SK-N-SH (cell line): Measurements from ENCODE around the gene PRDX6. TPM values are rescaled to one million over a fixed set of nuclear protein-coding genes. Genes with fewer than 3 reads are reported as not detected.

Experiments used
- CTCF ChIA-PET: fragments of 300-600, 350-600 bp; formaldehyde crosslinking; extraction: SDS; loops from one replicate; lab custom pipeline; 2021; lab: Yijun Ruan, JAX
- POLR2A ChIA-PET: fragments of 350-600 bp; sonication (Branson Sonifier 250); formaldehyde crosslinking; extraction: SDS; loops from one replicate; lab custom pipeline; 2020; ENCODE audit warnings: antibody characterized with exemption, inconsistent platforms; lab: Yijun Ruan, JAX
- DNase-seq: peaks from one replicate; pipeline ENCODE4 v3.0.0; 2012
- H2AFZ ChIP-seq: fragments of 200-600 bp; sonication (generic); 2 replicates; pipeline ENCODE4 v1.8.1; 2016; ENCODE audit warnings: antibody characterized with exemption, mild to moderate bottlenecking, low read depth
- H3F3A ChIP-seq: fragments of 200-600 bp; sonication (generic); replicated peaks from 2 replicates; pipeline ENCODE3; 2016; ENCODE audit warnings: antibody characterized with exemption, mild to moderate bottlenecking; ENCODE audit not compliant: insufficient read depth
- H3K27ac ChIP-seq, 2 experiments: fragments of 200-500 bp in 1 of 2; fragments of 200-600 bp in 1 of 2; sonication (Bioruptor generic) in 1 of 2; sonication (generic), shearing (Covaris generic) in 1 of 2; 2 replicates each; pipeline versions ENCODE4 v1.5.1 to v1.6.1; 2014 to 2016; ENCODE audit warnings: low read depth in 2 of 2, inconsistent platforms in 1 of 2, low read length in 1 of 2, mild to moderate bottlenecking in 1 of 2, mixed read lengths in 1 of 2
- H3K27me3 ChIP-seq: fragments of 200-600 bp; sonication (generic), shearing (Covaris generic); 2 replicates; pipeline ENCODE4 v1.6.1; 2016; ENCODE audit warnings: mixed run types; ENCODE audit not compliant: insufficient read depth
- H3K36me3 ChIP-seq, 2 experiments: fragments of 200-500 bp in 1 of 2; fragments of 200-600 bp in 1 of 2; sonication (Bioruptor generic) in 1 of 2; sonication (generic) in 1 of 2; replicated peaks in 1 of 2; 2 replicates each; pipeline versions ENCODE3 to v1.5.1; 2014 to 2016; ENCODE audit warnings: low read length in 1 of 2, mild to moderate bottlenecking in 1 of 2; ENCODE audit not compliant: insufficient read depth in 2 of 2, control insufficient read depth in 1 of 2
- H3K4me1 ChIP-seq, 2 experiments: fragments of 200-500 bp in 1 of 2; fragments of 200-600 bp in 1 of 2; sonication (Bioruptor generic) in 1 of 2; sonication (generic), shearing (Covaris generic) in 1 of 2; 2 replicates each; pipeline versions ENCODE4 v1.5.1 to v1.6.1; 2014 to 2016; ENCODE audit warnings: low read depth in 1 of 2, low read length in 1 of 2, mixed run types in 1 of 2; ENCODE audit not compliant: insufficient read depth in 2 of 2, control insufficient read depth in 1 of 2
- H3K4me2 ChIP-seq: fragments of 200-600 bp; sonication (generic), shearing (Covaris generic); 2 replicates; pipeline ENCODE4 v1.6.1; 2017; ENCODE audit warnings: mixed run types
- H3K4me3 ChIP-seq, 2 experiments: fragments of 200-500 bp in 1 of 2; fragments of 200-600 bp in 1 of 2; sonication (Bioruptor generic) in 1 of 2; sonication (generic), shearing (Covaris generic) in 1 of 2; 2 replicates each; pipeline versions ENCODE4 v1.5.1 to v1.8.1; 2014 to 2016; ENCODE audit warnings: low read depth in 2 of 2, inconsistent platforms in 1 of 2, low read length in 1 of 2, mild to moderate bottlenecking in 1 of 2, mixed read lengths in 1 of 2, moderate library complexity in 1 of 2
- H3K79me2 ChIP-seq: fragments of 200-600 bp; sonication (generic); 2 replicates; pipeline ENCODE4 v1.8.1; 2017; ENCODE audit warnings: mild to moderate bottlenecking; ENCODE audit not compliant: insufficient read depth
- H3K9ac ChIP-seq: fragments of 200-600 bp; sonication (generic); 2 replicates; pipeline ENCODE4 v1.6.1; 2017; ENCODE audit warnings: mixed run types
- H3K9me2 ChIP-seq: fragments of 200-600 bp; sonication (generic); 2 replicates; pipeline ENCODE4 v1.6.1; 2017; ENCODE audit warnings: mixed run types
- H3K9me3 ChIP-seq: fragments of 200-600 bp; sonication (generic); 2 replicates; pipeline ENCODE4 v1.6.1; 2017; ENCODE audit warnings: mixed run types, mild to moderate bottlenecking, moderate library complexity
- H4K20me1 ChIP-seq: fragments of 200-600 bp; sonication (generic); 2 replicates; pipeline ENCODE4 v1.6.1; 2017; ENCODE audit warnings: mild to moderate bottlenecking, mixed run types; ENCODE audit not compliant: insufficient read depth
- EP300 ChIP-seq, 2 experiments: IDR thresholded peaks; 2 replicates each; pipeline versions ENCODE4 v1.4.0 to v1.6.1; 2012; ENCODE audit warnings: borderline replicate concordance in 1 of 2, low read depth in 1 of 2, low read length in 1 of 2
- FOXJ3 ChIP-seq: sonication (generic); formaldehyde crosslinking; IDR thresholded peaks from 2 replicates; pipeline ENCODE4 v1.5.1; 2020; ENCODE audit warnings: mild to moderate bottlenecking, missing genetic modification reagents
- FOXM1 ChIP-seq: IDR thresholded peaks from 2 replicates; pipeline ENCODE4 v1.4.0; 2012; ENCODE audit warnings: low read depth, mild to moderate bottlenecking
- MEF2A ChIP-seq: IDR thresholded peaks from 2 replicates; pipeline ENCODE4 v1.4.0; 2012; ENCODE audit warnings: low read depth, borderline replicate concordance
- NFIC ChIP-seq: IDR thresholded peaks from 2 replicates; pipeline ENCODE4 v1.4.0; 2012; ENCODE audit warnings: borderline replicate concordance
- NRF1 ChIP-seq: IDR thresholded peaks from 2 replicates; pipeline ENCODE4 v1.6.1; 2012; ENCODE audit warnings: low read depth, mild to moderate bottlenecking, low read length
- POLR2AphosphoS5 ChIP-seq: IDR thresholded peaks from 2 replicates; pipeline ENCODE4 v1.6.1; 2012; ENCODE audit warnings: low read depth, low read length
- SIN3A ChIP-seq: IDR thresholded peaks from 2 replicates; pipeline ENCODE4 v1.6.1; 2012; ENCODE audit warnings: low read depth, mild to moderate bottlenecking, low read length, moderate library complexity, borderline replicate concordance
- YY1 ChIP-seq: IDR thresholded peaks from 2 replicates; pipeline ENCODE4 v1.4.0; 2012; ENCODE audit warnings: low read depth, mild to moderate bottlenecking
- WGBS: methylation state at CpG from one replicate; pipeline ENCODE4 v1.1.6; 2017; ENCODE audit warnings: low lambda C conversion rate; 5-methylcytosine and 5-hydroxymethylcytosine counted together
- polyA plus RNA-seq, 3 experiments: library from polyadenylated mRNA; depleted of rRNA; stranded (reverse); fragments of >200 nt; gene quantifications; 2 replicates each; pipeline ENCODE4 v1.2.3, GENCODE V29; 2012
- TF ChIP-seq, protein P1 (sequence below): IDR thresholded peaks from 2 replicates; pipeline ENCODE4 v1.4.0; 2012; ENCODE audit warnings: low read depth, borderline replicate concordance
- TF ChIP-seq, protein P2 (sequence below): IDR thresholded peaks from 2 replicates; pipeline ENCODE4; 2012
- TF ChIP-seq, protein P3 (sequence below): IDR thresholded peaks from 2 replicates; pipeline ENCODE4 v1.6.1; 2012; ENCODE audit warnings: mild to moderate bottlenecking, low read depth, low read length, moderate library complexity

The PRDX6 gene
- polyA plus RNA-seq, 1 of the 3 experiments (the other 2 are of a cell fraction) = 224 TPM

DNA sequence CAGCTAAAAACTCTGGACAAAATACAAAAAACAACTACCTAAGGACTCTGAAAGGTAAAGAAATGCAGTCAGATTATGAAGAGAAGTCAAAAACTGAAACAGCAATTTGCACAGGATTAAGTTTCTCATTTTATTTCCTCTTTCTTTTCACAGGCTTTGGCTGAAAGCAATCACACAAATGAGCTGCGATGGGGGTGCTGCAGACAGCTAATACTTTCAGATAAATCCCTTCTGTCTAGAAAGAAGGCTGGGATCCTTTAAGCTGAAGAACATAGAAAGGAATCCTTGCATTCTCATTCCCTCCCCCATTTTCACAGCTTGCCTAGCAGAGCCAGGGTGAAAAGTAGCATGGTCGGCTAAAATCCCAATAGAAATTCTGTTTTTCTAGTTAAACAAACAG, 32.0 kb upstream of the PRDX6 start:
- Histone ChIP-seq H3K9ac (no peak overlapping the region), H3K79me2 (0 out of 2 replicates have a peak, but pooled peaks cover 3% of the 10 kb centered on the region), H3K36me3 (peaks cover 5 to 15% of the 10 kb centered on the region in 2 experiments), H3K27ac (no peak overlapping the region), H3K4me1 (no peaks in the 10 kb centered on the region), H3K4me2 (no peak overlapping the region), H3K4me3 (no peak overlapping the region), H3F3A (no peaks in the 10 kb centered on the region), H3K9me2 (no peaks in the 10 kb centered on the region), H2AFZ (no peak overlapping the region), H3K9me3 (0 out of 2 replicates have a peak, but pooled peaks cover 8% of the 10 kb centered on the region), H4K20me1 (no peaks in the 10 kb centered on the region), H3K27me3 (no peaks in the 10 kb centered on the region)
- CTCF ChIA-PET = no interaction called here
- TF ChIP-seq NFIC (no peak), YY1 (no peak), POLR2AphosphoS5 (no peak), FOXJ3 (CRISPR knock-in tag) (no peak), FOXM1 (no peak), EP300 (IDR thresholded peaks at IDR 0.05; ENCODE audit: borderline replicate concordance in 1 of 2, low read depth in 1 of 2, low read length in 1 of 2) (no peak), MEF2A (no peak), SIN3A (no peak), NRF1 (no peak)
- TF ChIP-seq, protein P1, sequence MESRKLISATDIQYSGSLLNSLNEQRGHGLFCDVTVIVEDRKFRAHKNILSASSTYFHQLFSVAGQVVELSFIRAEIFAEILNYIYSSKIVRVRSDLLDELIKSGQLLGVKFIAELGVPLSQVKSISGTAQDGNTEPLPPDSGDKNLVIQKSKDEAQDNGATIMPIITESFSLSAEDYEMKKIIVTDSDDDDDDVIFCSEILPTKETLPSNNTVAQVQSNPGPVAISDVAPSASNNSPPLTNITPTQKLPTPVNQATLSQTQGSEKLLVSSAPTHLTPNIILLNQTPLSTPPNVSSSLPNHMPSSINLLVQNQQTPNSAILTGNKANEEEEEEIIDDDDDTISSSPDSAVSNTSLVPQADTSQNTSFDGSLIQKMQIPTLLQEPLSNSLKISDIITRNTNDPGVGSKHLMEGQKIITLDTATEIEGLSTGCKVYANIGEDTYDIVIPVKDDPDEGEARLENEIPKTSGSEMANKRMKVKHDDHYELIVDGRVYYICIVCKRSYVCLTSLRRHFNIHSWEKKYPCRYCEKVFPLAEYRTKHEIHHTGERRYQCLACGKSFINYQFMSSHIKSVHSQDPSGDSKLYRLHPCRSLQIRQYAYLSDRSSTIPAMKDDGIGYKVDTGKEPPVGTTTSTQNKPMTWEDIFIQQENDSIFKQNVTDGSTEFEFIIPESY = no peak
- TF ChIP-seq, protein P2, sequence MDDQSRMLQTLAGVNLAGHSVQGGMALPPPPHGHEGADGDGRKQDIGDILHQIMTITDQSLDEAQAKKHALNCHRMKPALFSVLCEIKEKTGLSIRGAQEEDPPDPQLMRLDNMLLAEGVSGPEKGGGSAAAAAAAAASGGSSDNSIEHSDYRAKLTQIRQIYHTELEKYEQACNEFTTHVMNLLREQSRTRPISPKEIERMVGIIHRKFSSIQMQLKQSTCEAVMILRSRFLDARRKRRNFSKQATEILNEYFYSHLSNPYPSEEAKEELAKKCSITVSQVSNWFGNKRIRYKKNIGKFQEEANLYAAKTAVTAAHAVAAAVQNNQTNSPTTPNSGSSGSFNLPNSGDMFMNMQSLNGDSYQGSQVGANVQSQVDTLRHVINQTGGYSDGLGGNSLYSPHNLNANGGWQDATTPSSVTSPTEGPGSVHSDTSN = no peak
- TF ChIP-seq, protein P3, sequence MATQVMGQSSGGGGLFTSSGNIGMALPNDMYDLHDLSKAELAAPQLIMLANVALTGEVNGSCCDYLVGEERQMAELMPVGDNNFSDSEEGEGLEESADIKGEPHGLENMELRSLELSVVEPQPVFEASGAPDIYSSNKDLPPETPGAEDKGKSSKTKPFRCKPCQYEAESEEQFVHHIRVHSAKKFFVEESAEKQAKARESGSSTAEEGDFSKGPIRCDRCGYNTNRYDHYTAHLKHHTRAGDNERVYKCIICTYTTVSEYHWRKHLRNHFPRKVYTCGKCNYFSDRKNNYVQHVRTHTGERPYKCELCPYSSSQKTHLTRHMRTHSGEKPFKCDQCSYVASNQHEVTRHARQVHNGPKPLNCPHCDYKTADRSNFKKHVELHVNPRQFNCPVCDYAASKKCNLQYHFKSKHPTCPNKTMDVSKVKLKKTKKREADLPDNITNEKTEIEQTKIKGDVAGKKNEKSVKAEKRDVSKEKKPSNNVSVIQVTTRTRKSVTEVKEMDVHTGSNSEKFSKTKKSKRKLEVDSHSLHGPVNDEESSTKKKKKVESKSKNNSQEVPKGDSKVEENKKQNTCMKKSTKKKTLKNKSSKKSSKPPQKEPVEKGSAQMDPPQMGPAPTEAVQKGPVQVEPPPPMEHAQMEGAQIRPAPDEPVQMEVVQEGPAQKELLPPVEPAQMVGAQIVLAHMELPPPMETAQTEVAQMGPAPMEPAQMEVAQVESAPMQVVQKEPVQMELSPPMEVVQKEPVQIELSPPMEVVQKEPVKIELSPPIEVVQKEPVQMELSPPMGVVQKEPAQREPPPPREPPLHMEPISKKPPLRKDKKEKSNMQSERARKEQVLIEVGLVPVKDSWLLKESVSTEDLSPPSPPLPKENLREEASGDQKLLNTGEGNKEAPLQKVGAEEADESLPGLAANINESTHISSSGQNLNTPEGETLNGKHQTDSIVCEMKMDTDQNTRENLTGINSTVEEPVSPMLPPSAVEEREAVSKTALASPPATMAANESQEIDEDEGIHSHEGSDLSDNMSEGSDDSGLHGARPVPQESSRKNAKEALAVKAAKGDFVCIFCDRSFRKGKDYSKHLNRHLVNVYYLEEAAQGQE = no peak
- 100% methylated on average over 2 of the region's 2 CpGs for WGBS
- POLR2A ChIA-PET = no interaction called here
- no peak for DNase-seq
